A673 (cell line): ENCODE results near the gene TFCP2L1. TPM values are rescaled to one million over a fixed set of nuclear protein-coding genes. Genes with fewer than 3 reads are reported as not detected.

Source experiments
- BruUV-seq: library from RNA; stranded (reverse); fragments of 400-500 nt; replicated peaks from 2 replicates; lab custom pipeline; 2021; lab: Mats Ljungman, UMichigan
- CTCF ChIA-PET: fragments of 300-600 bp; sonication (Branson Sonifier 250); formaldehyde crosslinking; loops from one replicate; lab custom pipeline; 2022; ENCODE audit warnings: antibody characterized with exemption; lab: Charles Lee
- POLR2A ChIA-PET: fragments of 300-600 bp; sonication (Branson Sonifier 250); formaldehyde crosslinking; loops from one replicate; lab custom pipeline; 2022; ENCODE audit warnings: antibody characterized with exemption; ENCODE audit not compliant: low non-redundant PET; lab: Charles Lee
- DNase-seq: peaks from one replicate; pipeline ENCODE4 v3.0.0-alpha.2; 2015; ENCODE audit warnings: low spot score
- H3K27ac ChIP-seq: fragments of 200-600 bp; sonication (generic); 2 replicates; pipeline ENCODE4 v1.5.1; 2016; ENCODE audit warnings: mixed run types, low read depth, mild to moderate bottlenecking, mixed read lengths, antibody characterized with exemption, low read length; ENCODE audit not compliant: poor library complexity, severe bottlenecking
- H3K27me3 ChIP-seq: fragments of 200-600 bp; sonication (generic); replicated peaks from 2 replicates; pipeline ENCODE4 v1.6.1; 2017; ENCODE audit warnings: mixed run types, low read depth, mild to moderate bottlenecking, mixed read lengths, antibody characterized with exemption, low read length; ENCODE audit not compliant: insufficient read depth, poor library complexity
- H3K36me3 ChIP-seq: fragments of 200-600 bp; sonication (generic); 2 replicates; pipeline ENCODE4 v1.6.1; 2016; ENCODE audit warnings: mixed run types, mild to moderate bottlenecking, mixed read lengths, antibody characterized with exemption, low read length; ENCODE audit not compliant: insufficient read depth, poor library complexity, severe bottlenecking
- H3K4me1 ChIP-seq: fragments of 200-600 bp; sonication (generic); 2 replicates; pipeline ENCODE4 v1.6.1; 2017; ENCODE audit warnings: mixed run types, mild to moderate bottlenecking, mixed read lengths, antibody characterized with exemption, low read length; ENCODE audit not compliant: insufficient read depth, poor library complexity, severe bottlenecking
- H3K4me3 ChIP-seq: fragments of 200-600 bp; sonication (generic); 2 replicates; pipeline ENCODE4 v1.5.1; 2016; ENCODE audit warnings: low read depth, mixed run types, mild to moderate bottlenecking, mixed read lengths, low read length; ENCODE audit not compliant: poor library complexity, severe bottlenecking
- H3K9me3 ChIP-seq: fragments of 200-600 bp; sonication (generic); 2 replicates; pipeline ENCODE4 v1.6.1; 2016; ENCODE audit warnings: mixed run types, low read depth, mild to moderate bottlenecking, mixed read lengths, antibody characterized with exemption, low read length; ENCODE audit not compliant: poor library complexity, severe bottlenecking
- CTCF ChIP-seq: fragments of 300-800, 200-600 bp; sonication (generic); conservative IDR thresholded peaks from 2 replicates; pipeline ENCODE4 v1.5.1; 2017; ENCODE audit warnings: low read depth, mild to moderate bottlenecking, antibody characterized with exemption, low read length, moderate library complexity, mixed read lengths
- EZH2 ChIP-seq: fragments of 200-600 bp; sonication (generic); IDR thresholded peaks from 2 replicates; pipeline ENCODE4 v1.6.1; 2017; ENCODE audit warnings: borderline replicate concordance, low read depth, mild to moderate bottlenecking, mixed read lengths, antibody characterized with exemption, low read length; ENCODE audit not compliant: poor library complexity, severe bottlenecking
- intact Hi-C: fragments of 100-400 bp; cut with micrococcal nuclease; formaldehyde crosslinking; loops from one replicate; pipeline ENCODE4 v1.10.0; 2022; ENCODE audit not compliant: unreplicated experiment
- total RNA-seq: library from RNA; stranded (reverse); gene quantifications from 2 replicates; pipeline ENCODE4 v1.2.3, GENCODE V29; 2021

The TFCP2L1 gene
- total RNA-seq, 1 experiment from 2014 or later: not detected

GRCh38 chr2:121234144-121234543 is 50.9 kb downstream of the TFCP2L1 start:
- Histone ChIP-seq H3K9me3 (no peaks in the 10 kb centered on the region), H3K27ac (no peak overlapping the region), H3K4me1 (no peaks in the 10 kb centered on the region), H3K27me3 (no peaks in the 10 kb centered on the region), H3K36me3 (no peaks in the 10 kb centered on the region), H3K4me3 (no peak overlapping the region)
- BruUV-seq: no TSS peak
- CTCF ChIA-PET: no interaction called here
- TF ChIP-seq EZH2 (no peak), CTCF (no peak)
- POLR2A ChIA-PET: no interaction called here
- DNase-seq: no peak
- intact Hi-C loops: no loop called here

DNA sequence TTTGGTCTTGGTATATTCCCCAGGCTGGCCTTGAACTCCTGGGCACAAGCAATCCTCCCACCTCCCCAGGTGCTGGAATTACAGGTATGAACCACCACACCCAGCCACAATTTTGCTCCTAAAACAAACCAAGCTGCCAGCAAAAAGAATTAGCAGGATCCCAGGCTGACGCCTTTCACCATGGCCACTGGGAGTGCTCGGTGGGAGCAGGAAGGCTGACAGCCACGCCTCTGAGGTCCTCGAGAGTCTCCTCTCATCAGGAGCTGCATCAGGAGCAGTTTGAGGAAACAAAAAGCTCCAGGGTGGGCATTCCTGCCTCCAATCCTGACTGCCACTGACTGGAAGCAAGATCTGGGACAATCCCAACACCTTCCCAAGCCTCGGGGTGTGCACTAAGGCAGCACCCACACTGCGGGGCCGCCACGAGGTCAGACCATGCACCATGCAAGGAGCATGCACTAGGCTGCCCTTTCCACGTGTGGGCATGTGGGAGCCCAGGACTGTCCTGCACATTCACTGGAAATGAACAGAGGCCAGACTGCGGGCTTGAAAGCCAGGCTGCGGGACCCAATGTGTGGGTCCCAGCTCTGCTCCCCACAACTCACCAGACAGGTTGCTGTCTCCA is 51.4 kb downstream of the TFCP2L1 start:
- H3K36me3 ChIP-seq: no peaks in the 10 kb centered on the region
- BruUV-seq: no TSS peak
- H3K27me3 ChIP-seq: no peaks in the 10 kb centered on the region
- H3K4me1 ChIP-seq: no peaks in the 10 kb centered on the region
- H3K9me3 ChIP-seq: no peaks in the 10 kb centered on the region
- ChIA-PET POLR2A (no interaction called here), CTCF (no interaction called here)
- H3K27ac ChIP-seq: no peak overlapping the region
- no peak overlapping the region for H3K4me3 ChIP-seq
- TF ChIP-seq EZH2: no peak
- TF ChIP-seq CTCF: no peak
- intact Hi-C loops: no loop called here
- no peak for DNase-seq

DNA sequence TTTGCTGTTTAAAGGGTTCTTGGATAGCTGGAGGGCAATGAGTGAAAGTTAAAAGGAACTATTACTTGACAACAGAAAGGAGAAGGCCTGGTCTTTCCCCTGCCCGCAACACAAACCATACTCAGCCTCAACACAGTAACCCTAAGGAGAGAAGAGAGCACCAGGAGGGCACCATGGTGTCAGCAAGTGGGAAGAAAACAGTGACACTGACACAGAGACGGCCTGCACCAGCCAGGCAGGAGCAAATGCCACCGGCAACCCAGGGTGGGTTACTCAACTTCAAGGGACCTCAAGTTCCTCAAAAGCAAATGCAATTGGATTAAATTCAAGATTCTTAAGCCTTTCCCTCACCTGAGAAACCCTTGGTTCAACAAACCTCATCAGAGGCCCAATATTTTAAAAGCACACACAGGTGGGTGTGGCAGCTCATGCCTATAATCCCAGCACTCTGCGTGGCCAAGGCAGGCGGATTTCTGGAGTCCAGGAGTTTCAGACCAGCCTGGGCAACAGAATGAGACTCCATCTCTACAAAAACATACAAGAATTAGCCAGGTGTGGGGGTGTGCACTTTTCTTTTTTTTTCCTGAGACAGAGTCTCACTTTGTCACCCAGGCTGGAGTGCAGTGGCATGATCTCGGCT is 52.3 kb downstream of the TFCP2L1 start:
- Histone ChIP-seq H3K4me3 (no peak overlapping the region), H3K27me3 (no peaks in the 10 kb centered on the region), H3K4me1 (no peaks in the 10 kb centered on the region), H3K27ac (no peak overlapping the region), H3K9me3 (no peaks in the 10 kb centered on the region), H3K36me3 (no peaks in the 10 kb centered on the region)
- intact Hi-C loops: no loop called here
- DNase-seq: no peak
- no TSS peak for BruUV-seq
- ChIA-PET CTCF (no interaction called here), POLR2A (no interaction called here)
- TF ChIP-seq EZH2: no peak
- TF ChIP-seq CTCF: no peak
